Panc1 (cell line): ENCODE measurements around the gene USP37. TPM values are rescaled to one million over a fixed set of nuclear protein-coding genes. Genes with fewer than 3 reads are reported as not detected.

ENCODE experiments used
- ATAC-seq: fragments of 200-7000 bp; cut with Tn5 transposase; 2 replicates; pipeline ENCODE4 v1.9.1; 2020; ENCODE audit warnings: mild to moderate bottlenecking, moderate library complexity
- BruUV-seq: library from RNA; stranded (reverse); fragments of 400-500 nt; replicated peaks from 2 replicates; lab custom pipeline; 2021; lab: Mats Ljungman, UMichigan
- CTCF ChIA-PET: fragments of 300-600 bp; sonication (Branson Sonifier 250); formaldehyde crosslinking; loops from one replicate; lab custom pipeline; 2022; ENCODE audit warnings: antibody characterized with exemption; lab: Charles Lee
- POLR2A ChIA-PET: fragments of 300-600 bp; sonication (Branson Sonifier 250); formaldehyde crosslinking; loops from one replicate; lab custom pipeline; 2022; ENCODE audit warnings: antibody characterized with exemption; lab: Charles Lee
- DNase-seq: peaks from one replicate; pipeline ENCODE4 v3.0.0-alpha.2; 2010; ENCODE audit warnings: low read depth, low spot score
- H3K27ac ChIP-seq: 2 replicates; pipeline ENCODE4 v1.5.1; 2011; ENCODE audit warnings: mild to moderate bottlenecking, low read length, inconsistent platforms
- H3K27me3 ChIP-seq: fragments of 200-500 bp; sonication (Bioruptor generic); 2 replicates; pipeline ENCODE4 v1.6.0; 2014; ENCODE audit warnings: low read length, inconsistent platforms; ENCODE audit not compliant: control insufficient read depth, insufficient read depth
- H3K36me3 ChIP-seq: fragments of 200-500 bp; sonication (Bioruptor generic); 2 replicates; pipeline ENCODE4 v1.5.1; 2014; ENCODE audit warnings: inconsistent platforms, mild to moderate bottlenecking, low read length, moderate library complexity; ENCODE audit not compliant: control insufficient read depth, insufficient read depth
- H3K4me1 ChIP-seq: 2 replicates; pipeline ENCODE4 v1.5.1; 2011; ENCODE audit warnings: inconsistent platforms, mild to moderate bottlenecking, low read length, moderate library complexity; ENCODE audit not compliant: control insufficient read depth, insufficient read depth
- H3K4me3 ChIP-seq, 2 experiments: 2 replicates each; pipeline ENCODE4 v1.5.1; 2011 to 2012; ENCODE audit warnings: low read depth in 2 of 2, low read length in 2 of 2, mild to moderate bottlenecking in 2 of 2, inconsistent platforms in 1 of 2, moderate library complexity in 1 of 2
- H3K9me3 ChIP-seq: fragments of 200-500 bp; sonication (Bioruptor generic); 2 replicates; pipeline ENCODE4 v1.5.1; 2014; ENCODE audit warnings: low read depth, mild to moderate bottlenecking, inconsistent platforms, low read length, moderate library complexity; ENCODE audit not compliant: control insufficient read depth, insufficient read depth
- POLR2AphosphoS5 ChIP-seq: IDR thresholded peaks from 2 replicates; pipeline ENCODE4 v1.6.1; 2012; ENCODE audit warnings: mild to moderate bottlenecking, low read depth, low read length, moderate library complexity
- SIN3A ChIP-seq: IDR thresholded peaks from 2 replicates; pipeline ENCODE4 v1.6.1; 2012; ENCODE audit warnings: low read depth, mild to moderate bottlenecking, low read length, moderate library complexity, borderline replicate concordance; ENCODE audit not compliant: insufficient read depth
- TCF7L2 ChIP-seq: IDR thresholded peaks from 2 replicates; pipeline ENCODE4 v1.6.1; 2011; ENCODE audit warnings: mild to moderate bottlenecking, low read depth, low read length, inconsistent platforms
- in situ Hi-C: cut with HindIII; loops from 2 replicates; pipeline ENCODE4 v1.10.0; 2016; ENCODE audit warnings: low sequenced_read_pairs, low pct_unique_long_range_greater_than_20kb
- intact Hi-C: fragments of 100-400 bp; cut with micrococcal nuclease; formaldehyde crosslinking; loops from one replicate; pipeline ENCODE4 v1.10.0; 2022; ENCODE audit not compliant: unreplicated experiment
- total RNA-seq: library from RNA; stranded (reverse); gene quantifications from one replicate; pipeline ENCODE4 v1.2.1, GENCODE V29; 2021; ENCODE audit not compliant: unreplicated experiment
- TF ChIP-seq, protein P1 (sequence below), 2 experiments: IDR thresholded peaks; 2 replicates each; pipeline ENCODE4 v1.6.1; 2011 to 2012; ENCODE audit warnings: low read depth in 2 of 2, control low read depth in 1 of 2, low read length in 1 of 2, mild to moderate bottlenecking in 1 of 2, moderate library complexity in 1 of 2; ENCODE audit not compliant: insufficient read depth in 1 of 2
- TF ChIP-seq, protein P2 (sequence below): fragments of 450-650 bp; IDR thresholded peaks from 2 replicates; pipeline ENCODE4 v1.5.1; 2017; ENCODE audit warnings: mild to moderate bottlenecking

Gene USP37
- total RNA-seq, 1 experiment from 2014 or later = 19.2 TPM

DNA sequence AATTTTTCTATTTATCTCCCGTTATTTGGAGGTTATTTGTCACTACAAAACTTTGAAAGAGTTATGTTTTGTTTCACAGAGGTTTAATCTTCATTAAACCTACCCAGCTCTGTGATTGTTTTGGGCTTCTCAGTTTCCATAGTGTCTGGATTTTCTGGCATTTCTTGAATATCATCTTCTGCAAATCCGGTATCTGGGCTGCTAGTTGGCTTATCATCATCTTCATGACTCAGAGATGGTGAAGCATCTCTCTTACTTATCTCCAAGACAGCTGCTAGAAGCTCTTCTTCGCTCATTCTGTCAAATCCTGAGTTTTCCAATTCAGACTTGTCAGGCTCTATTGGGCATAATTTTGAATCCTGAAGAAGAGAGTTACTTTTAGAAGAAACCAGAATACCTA, 93.6 kb downstream of the USP37 start:
- POLR2A ChIA-PET = no interaction called here
- in situ Hi-C loops (no loop called here), intact Hi-C loops (no loop called here)
- Histone ChIP-seq H3K36me3 (peaks cover 14% of the 10 kb centered on the region; the same call in 1 of the 2 replicates), H3K9me3 (no peaks in the 10 kb centered on the region), H3K27ac (no peak overlapping the region), H3K27me3 (no peaks in the 10 kb centered on the region), H3K4me1 (no peaks in the 10 kb centered on the region), H3K4me3 (no peak overlapping the region)
- CTCF ChIA-PET = no interaction called here
- no peak for DNase-seq
- ATAC-seq = no peak
- BruUV-seq = no TSS peak
- TF ChIP-seq POLR2AphosphoS5 = no peak
- TF ChIP-seq, protein P1, sequence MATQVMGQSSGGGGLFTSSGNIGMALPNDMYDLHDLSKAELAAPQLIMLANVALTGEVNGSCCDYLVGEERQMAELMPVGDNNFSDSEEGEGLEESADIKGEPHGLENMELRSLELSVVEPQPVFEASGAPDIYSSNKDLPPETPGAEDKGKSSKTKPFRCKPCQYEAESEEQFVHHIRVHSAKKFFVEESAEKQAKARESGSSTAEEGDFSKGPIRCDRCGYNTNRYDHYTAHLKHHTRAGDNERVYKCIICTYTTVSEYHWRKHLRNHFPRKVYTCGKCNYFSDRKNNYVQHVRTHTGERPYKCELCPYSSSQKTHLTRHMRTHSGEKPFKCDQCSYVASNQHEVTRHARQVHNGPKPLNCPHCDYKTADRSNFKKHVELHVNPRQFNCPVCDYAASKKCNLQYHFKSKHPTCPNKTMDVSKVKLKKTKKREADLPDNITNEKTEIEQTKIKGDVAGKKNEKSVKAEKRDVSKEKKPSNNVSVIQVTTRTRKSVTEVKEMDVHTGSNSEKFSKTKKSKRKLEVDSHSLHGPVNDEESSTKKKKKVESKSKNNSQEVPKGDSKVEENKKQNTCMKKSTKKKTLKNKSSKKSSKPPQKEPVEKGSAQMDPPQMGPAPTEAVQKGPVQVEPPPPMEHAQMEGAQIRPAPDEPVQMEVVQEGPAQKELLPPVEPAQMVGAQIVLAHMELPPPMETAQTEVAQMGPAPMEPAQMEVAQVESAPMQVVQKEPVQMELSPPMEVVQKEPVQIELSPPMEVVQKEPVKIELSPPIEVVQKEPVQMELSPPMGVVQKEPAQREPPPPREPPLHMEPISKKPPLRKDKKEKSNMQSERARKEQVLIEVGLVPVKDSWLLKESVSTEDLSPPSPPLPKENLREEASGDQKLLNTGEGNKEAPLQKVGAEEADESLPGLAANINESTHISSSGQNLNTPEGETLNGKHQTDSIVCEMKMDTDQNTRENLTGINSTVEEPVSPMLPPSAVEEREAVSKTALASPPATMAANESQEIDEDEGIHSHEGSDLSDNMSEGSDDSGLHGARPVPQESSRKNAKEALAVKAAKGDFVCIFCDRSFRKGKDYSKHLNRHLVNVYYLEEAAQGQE (IDR thresholded peaks at IDR 0.05; ENCODE audit: insufficient read depth in 1 of 2, low read depth in 2 of 2, low read length in 1 of 2) = no peak
- TF ChIP-seq, protein P2, sequence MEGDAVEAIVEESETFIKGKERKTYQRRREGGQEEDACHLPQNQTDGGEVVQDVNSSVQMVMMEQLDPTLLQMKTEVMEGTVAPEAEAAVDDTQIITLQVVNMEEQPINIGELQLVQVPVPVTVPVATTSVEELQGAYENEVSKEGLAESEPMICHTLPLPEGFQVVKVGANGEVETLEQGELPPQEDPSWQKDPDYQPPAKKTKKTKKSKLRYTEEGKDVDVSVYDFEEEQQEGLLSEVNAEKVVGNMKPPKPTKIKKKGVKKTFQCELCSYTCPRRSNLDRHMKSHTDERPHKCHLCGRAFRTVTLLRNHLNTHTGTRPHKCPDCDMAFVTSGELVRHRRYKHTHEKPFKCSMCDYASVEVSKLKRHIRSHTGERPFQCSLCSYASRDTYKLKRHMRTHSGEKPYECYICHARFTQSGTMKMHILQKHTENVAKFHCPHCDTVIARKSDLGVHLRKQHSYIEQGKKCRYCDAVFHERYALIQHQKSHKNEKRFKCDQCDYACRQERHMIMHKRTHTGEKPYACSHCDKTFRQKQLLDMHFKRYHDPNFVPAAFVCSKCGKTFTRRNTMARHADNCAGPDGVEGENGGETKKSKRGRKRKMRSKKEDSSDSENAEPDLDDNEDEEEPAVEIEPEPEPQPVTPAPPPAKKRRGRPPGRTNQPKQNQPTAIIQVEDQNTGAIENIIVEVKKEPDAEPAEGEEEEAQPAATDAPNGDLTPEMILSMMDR = no peak
- no peak for TF ChIP-seq TCF7L2
- TF ChIP-seq SIN3A = no peak

DNA sequence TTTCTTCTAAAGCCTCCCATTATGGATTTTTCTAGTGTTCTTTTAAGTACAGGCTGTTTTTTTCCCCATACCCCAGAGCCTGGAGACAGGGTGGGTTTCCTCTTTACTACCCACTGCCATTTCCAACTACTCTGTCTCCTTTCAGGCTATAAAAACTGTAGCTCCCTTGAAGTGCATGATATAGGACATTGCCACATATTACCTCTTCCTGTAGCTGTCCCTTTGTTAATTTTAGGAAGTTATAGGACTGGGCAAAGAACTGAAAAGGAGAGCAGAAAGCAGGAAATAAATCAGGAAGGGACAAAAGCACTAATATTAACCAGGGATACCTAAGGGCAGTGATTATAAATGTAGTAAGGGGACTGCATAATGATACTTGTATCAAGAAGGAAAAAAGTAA, 95.2 kb downstream of the USP37 start:
- H3K27ac ChIP-seq = no peak overlapping the region
- TF ChIP-seq, protein P2 = no peak
- TF ChIP-seq POLR2AphosphoS5 = no peak
- no peak for TF ChIP-seq TCF7L2
- no peak for TF ChIP-seq SIN3A
- TF ChIP-seq, protein P1 (IDR thresholded peaks at IDR 0.05; ENCODE audit: insufficient read depth in 1 of 2, low read depth in 2 of 2, low read length in 1 of 2) = no peak
- H3K27me3 ChIP-seq = no peaks in the 10 kb centered on the region
- no peak for ATAC-seq
- no peaks in the 10 kb centered on the region for H3K9me3 ChIP-seq
- intact Hi-C loops (no loop called here), in situ Hi-C loops (no loop called here)
- no peak for DNase-seq
- POLR2A ChIA-PET = no interaction called here
- H3K4me1 ChIP-seq = no peaks in the 10 kb centered on the region
- H3K4me3 ChIP-seq = no peak overlapping the region
- H3K36me3 ChIP-seq = peaks cover 14% of the 10 kb centered on the region; the same call in 1 of the 2 replicates
- CTCF ChIA-PET = no interaction called here
- no TSS peak for BruUV-seq
